Thoracic aorta (tissue), 2 donors: Measurements from ENCODE around the gene LILRB5. TPM values are rescaled to one million over a fixed set of nuclear protein-coding genes. Genes with fewer than 3 reads are reported as not detected.
A peak's percentile ranks its signal among the peaks of the same experiment; 100 is the strongest.
"Not testable (repeated sequence)": the region's sequence is repeated elsewhere in the genome, so short reads cannot be mapped to it uniquely, and the experiment has no call there.

Source experiments
- ATAC-seq: fragments of 150-250 bp; one replicate; pipeline ENCODE4 v1.8.0; 2017; ENCODE audit warnings: low read depth; ENCODE audit not compliant: insufficient number of reproducible peaks, low FRiP score
- DNase-seq: peaks from one replicate; pipeline ENCODE4 v3.0.0-alpha.2; 2020; ENCODE audit warnings: low spot score
- H3K27ac ChIP-seq, 2 donors: fragments of 200-600 bp; sonication (generic); 1 replicate in 1 of 2; 2 replicates in 1 of 2; pipeline ENCODE4 v1.5.1; 2016; ENCODE audit warnings: mild to moderate bottlenecking in 2 of 2, moderate library complexity in 2 of 2
- H3K27me3 ChIP-seq: fragments of 200-600 bp; sonication (generic); replicated peaks from 2 replicates; pipeline ENCODE4 v1.6.0; 2016; ENCODE audit warnings: mild to moderate bottlenecking; ENCODE audit not compliant: insufficient read depth
- H3K36me3 ChIP-seq: fragments of 200-600 bp; sonication (generic); one replicate; pipeline ENCODE4 v1.5.1; 2016
- H3K4me1 ChIP-seq, 2 donors: fragments of 200-600 bp; sonication (generic); 1 replicate in 1 of 2; 2 replicates in 1 of 2; pipeline versions ENCODE4 v1.5.1 to v1.6.0; 2016; ENCODE audit warnings: low read depth in 2 of 2, mild to moderate bottlenecking in 1 of 2; ENCODE audit not compliant: control insufficient read depth in 1 of 2
- H3K4me3 ChIP-seq: fragments of 200-600 bp; sonication (generic); 2 replicates; pipeline ENCODE4 v1.5.1; 2016; ENCODE audit warnings: mild to moderate bottlenecking
- H3K9me3 ChIP-seq: fragments of 200-600 bp; sonication (generic); 2 replicates; pipeline ENCODE4 v1.5.1; 2016
- CTCF ChIP-seq: fragments of 200-600 bp; sonication (generic); IDR thresholded peaks from one replicate; pipeline ENCODE4 v1.5.1; 2019; ENCODE audit warnings: antibody characterized with exemption
- total RNA-seq, 2 donors: library from RNA; depleted of rRNA; stranded (reverse); fragments of >200 nt; gene quantifications; one replicate each; pipeline versions ENCODE4 v1.1.0 to v1.2.3, GENCODE V29; 2016

LILRB5 gene
- total RNA-seq, 2 donors from 2014 or later = 17.6 to 60.4 TPM

GRCh38 chr19:54282686-54283470, 25.8 kb upstream of the LILRB5 start:
- Histone ChIP-seq H3K36me3 (no peaks in the 10 kb centered on the region), H3K4me3 (no peak overlapping the region), H3K9me3 (no peaks in the 10 kb centered on the region), H3K4me1 (no peaks in the 10 kb centered on the region), H3K27ac (no peak overlapping the region), H3K27me3 (no peaks in the 10 kb centered on the region)
- TF ChIP-seq CTCF = no peak
- ATAC-seq = no peak
- no peak for DNase-seq

GRCh38 chr19:54281729-54282075, 24.6 kb upstream of the LILRB5 start:
- H3K4me3 ChIP-seq, H3K36me3 ChIP-seq, H3K9me3 ChIP-seq, H3K27ac ChIP-seq, ATAC-seq, DNase-seq, H3K27me3 ChIP-seq, H3K4me1 ChIP-seq: not testable (repeated sequence)

- H3K27ac ChIP-seq = peak within 1 kb of the TSS in 1 of 2 donors; percentile 26
- no peaks in the 10 kb centered on the region for H3K4me1 ChIP-seq
- TF ChIP-seq CTCF = no peak
- H3K4me3 ChIP-seq = peak within 1 kb of the TSS; percentile 52
- H3K36me3 ChIP-seq = no peaks in the 10 kb centered on the region
- no peaks in the 10 kb centered on the region for H3K27me3 ChIP-seq
- no peaks in the 10 kb centered on the region for H3K9me3 ChIP-seq
- DNase-seq (no peak), ATAC-seq (no peak)
Measured at GRCh38 chr19:54281007-54281728, 24.1 kb upstream of the LILRB5 start, which contains the start of gene LILRB2. Gene LILRB2, minus strand, starts transcription at chr19:54281110. Its CDS starts 614 bp downstream, at chr19:54280496.

DNA sequence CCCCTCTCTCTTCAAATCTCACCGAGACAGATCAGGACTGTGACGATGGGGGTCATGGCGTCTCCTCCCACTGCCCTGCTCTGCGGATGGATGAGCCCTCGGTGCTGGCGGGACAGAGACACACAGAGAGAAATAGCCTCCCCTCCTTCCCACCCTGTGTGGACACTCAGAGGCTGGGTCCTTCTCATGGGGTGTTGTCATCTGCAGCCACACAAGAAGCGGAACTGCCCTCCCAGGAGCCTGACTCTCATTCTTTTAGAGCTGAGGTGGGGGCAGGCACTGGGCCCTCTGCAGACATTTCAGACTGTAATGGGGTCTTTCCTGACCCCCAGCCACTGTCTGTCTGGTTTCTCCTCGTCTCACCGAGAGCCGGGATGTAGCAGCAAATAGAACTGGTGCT, 23.4 kb upstream of the LILRB5 start:
- H3K9me3 ChIP-seq, H3K27me3 ChIP-seq, H3K36me3 ChIP-seq, ATAC-seq, DNase-seq, H3K4me1 ChIP-seq: not testable (repeated sequence)
- Histone ChIP-seq H3K27ac (peak overlapping the region in 1 of 2 donors; percentile 26), H3K4me3 (peak overlapping the region; percentile 52)

DNA sequence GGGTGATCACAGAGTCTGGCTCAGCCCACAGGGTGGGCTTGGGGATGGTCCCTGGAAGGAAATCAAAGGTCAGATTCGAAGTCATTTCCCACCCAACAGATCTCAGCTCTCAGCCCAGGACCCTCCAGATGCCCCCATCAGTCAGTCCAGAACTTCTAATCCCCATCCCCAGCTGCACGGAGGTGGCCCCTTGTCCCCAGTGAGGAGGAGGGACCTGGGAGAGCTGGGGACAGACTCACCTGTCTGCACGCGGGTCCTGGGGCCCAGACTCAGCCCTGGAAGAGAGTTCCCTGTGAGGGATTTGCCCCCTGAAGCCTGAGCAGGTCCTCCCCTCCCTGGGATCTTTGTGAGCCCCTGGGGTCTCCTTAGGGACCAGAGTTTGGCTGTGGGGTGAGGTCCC, 23.0 kb upstream of the LILRB5 start:
- not testable (repeated sequence) for H3K27ac ChIP-seq, H3K4me1 ChIP-seq, H3K36me3 ChIP-seq, H3K9me3 ChIP-seq, H3K27me3 ChIP-seq, ATAC-seq, DNase-seq
- peak overlapping the region; percentile 52 for H3K4me3 ChIP-seq

- no peak overlapping the region for H3K27ac ChIP-seq
- TF ChIP-seq CTCF = no peak
- H3K9me3 ChIP-seq = no peaks in the 10 kb centered on the region
- no peaks in the 10 kb centered on the region for H3K4me1 ChIP-seq
- DNase-seq (no peak), ATAC-seq (no peak)
- no peaks in the 10 kb centered on the region for H3K36me3 ChIP-seq
- H3K27me3 ChIP-seq = no peaks in the 10 kb centered on the region
- H3K4me3 ChIP-seq = no peak overlapping the region
Measured at GRCh38 chr19:54279406-54279962, 22.4 kb upstream of the LILRB5 start.

DNA sequence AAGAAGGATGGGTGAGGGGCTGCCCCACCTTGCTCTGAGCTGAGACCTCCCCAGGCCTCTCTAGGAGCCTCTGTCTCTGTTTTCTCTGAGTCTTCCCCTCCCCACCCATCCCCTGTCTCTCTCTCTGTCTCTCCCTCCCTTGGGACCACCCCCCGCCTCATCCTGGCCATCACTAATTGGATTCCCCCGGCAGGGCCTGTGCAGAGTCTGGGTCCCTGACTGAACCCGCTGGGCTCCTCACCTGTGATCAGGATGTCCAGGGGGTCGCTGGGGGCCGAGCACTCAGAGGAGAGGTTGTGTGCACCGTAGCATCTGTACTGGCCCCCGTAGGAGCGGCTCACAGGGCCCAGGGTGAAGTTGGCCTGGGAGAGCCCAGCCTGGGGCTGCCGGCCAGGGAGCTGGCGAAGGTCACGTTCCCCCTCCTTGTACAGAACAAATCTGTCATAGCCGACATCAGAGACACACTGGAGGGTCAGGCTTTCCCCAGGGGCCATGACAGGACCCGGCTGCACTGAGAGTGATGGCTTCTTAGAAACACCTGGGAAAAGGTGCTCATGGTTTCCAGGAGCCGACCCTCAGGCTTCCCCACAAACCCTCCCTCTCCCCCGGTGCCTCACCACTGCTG, 21.6 kb upstream of the LILRB5 start:
- not testable (repeated sequence) for H3K9me3 ChIP-seq, H3K4me3 ChIP-seq, H3K4me1 ChIP-seq, H3K36me3 ChIP-seq, H3K27me3 ChIP-seq, ATAC-seq, DNase-seq, H3K27ac ChIP-seq

DNA sequence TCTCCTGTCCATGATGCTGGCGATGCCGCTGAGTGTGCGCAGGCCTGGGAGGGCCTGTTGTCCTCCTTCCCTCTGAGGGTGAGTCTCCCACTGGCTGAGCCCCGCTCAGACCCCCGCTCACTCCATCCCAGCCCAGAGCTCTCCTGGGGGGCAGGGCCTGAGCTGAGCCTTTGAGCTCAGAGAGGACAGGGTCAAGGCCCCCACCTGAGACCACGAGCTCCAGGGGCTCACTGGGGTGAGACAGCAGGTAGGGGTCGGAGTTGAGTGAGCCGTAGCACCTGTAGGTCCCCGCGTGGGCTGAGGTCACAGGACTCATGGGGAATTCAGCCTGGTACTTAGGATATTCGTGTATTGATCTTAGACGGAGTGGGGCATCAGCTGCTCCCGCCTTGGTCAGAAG, 21.0 kb upstream of the LILRB5 start:
- H3K4me3 ChIP-seq, H3K4me1 ChIP-seq, H3K9me3 ChIP-seq, DNase-seq, H3K36me3 ChIP-seq, H3K27me3 ChIP-seq, ATAC-seq, H3K27ac ChIP-seq: not testable (repeated sequence)

GRCh38 chr19:54277111-54277615, 20.1 kb upstream of the LILRB5 start:
- H3K36me3 ChIP-seq, H3K27ac ChIP-seq, H3K4me1 ChIP-seq, H3K27me3 ChIP-seq, H3K9me3 ChIP-seq, H3K4me3 ChIP-seq, ATAC-seq, DNase-seq: not testable (repeated sequence)
